ENCODE data around the gene CUTC.

CUTC gene

GRCh38 chr10:99782447-99783286 lies 50.6 kb downstream of the CUTC start, which contains the start of gene ABCC2:
ABCC2 (plus strand) TSS chr10:99782640; CDS start chr10:99782845, 205 bp downstream.
- DNase-seq (ENCODE audit: insufficient read length, low spot score) (no peak), FAIRE-seq (no peak)
- no peak for TF ChIP-seq CTCF (IDR thresholded peaks at IDR 0.05; ENCODE audit: insufficient read depth, missing control alignments)

GRCh38 chr10:99784016-99784726 lies 52.1 kb downstream of the CUTC start:
- FAIRE-seq, result no peak
- no peak for DNase-seq (ENCODE audit: insufficient read length, low spot score)
- no peak for TF ChIP-seq CTCF (IDR thresholded peaks at IDR 0.05; ENCODE audit: insufficient read depth, missing control alignments)

DNA sequence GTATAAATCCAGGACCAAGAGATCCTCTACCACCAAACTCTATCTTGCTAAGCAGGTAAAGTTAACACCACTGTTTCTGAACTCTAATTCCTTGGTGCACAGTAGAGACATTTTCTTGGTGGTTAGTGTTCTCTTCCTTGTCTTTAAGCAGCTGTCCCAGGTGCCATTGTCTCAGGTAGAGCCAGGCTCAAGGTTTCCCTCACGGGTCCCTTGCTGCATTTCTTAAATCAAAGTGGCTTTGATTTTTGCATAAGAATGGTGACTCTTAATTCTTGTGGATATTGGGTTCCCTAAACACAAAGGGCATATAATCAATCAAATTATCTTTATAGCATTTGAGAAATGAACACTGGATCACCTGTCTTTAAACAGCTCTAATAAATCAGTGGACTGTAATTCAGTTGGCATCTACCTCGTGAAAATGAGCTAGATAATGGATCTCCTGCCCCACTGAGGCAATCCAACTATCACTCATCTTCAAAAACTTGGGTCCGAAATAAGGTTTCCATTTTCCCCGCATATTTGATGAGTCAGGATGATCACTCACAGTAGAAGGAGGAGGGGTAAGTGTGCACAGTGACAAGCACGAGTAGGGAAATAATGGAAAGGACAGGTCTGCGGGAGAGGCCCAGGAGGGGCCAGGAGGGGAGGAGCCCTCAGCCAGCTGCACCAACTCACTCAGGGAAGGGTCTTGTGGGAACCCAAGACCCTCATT lies 52.9 kb downstream of the CUTC start:
- FAIRE-seq (no peak), DNase-seq (ENCODE audit: insufficient read length, low spot score) (no peak)
- TF ChIP-seq CTCF (IDR thresholded peaks at IDR 0.05; ENCODE audit: insufficient read depth, missing control alignments), result no peak

GRCh38 chr10:99785646-99786045 lies 53.6 kb downstream of the CUTC start:
- FAIRE-seq (no peak), DNase-seq (ENCODE audit: insufficient read length, low spot score) (no peak)
- no peak for TF ChIP-seq CTCF (IDR thresholded peaks at IDR 0.05; ENCODE audit: insufficient read depth, missing control alignments)

DNA sequence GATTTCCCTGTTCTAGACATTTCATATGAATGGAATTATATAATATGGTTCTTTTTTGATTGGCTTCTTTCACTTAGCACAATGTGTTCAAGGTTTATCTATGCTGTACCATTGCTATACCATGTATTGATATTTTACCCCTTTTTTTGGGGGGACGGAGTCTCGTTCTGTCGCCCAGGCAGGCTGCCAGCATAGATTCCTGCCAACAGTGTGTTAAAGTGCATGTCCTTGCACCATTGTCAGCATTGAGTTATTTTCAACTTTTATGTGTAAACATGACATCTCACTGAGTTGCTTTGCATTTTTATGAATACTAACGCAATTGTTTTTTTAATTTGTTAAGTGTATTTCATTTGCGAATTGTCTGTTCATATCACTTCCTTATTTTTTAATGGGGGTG lies 55.3 kb downstream of the CUTC start:
- FAIRE-seq (no peak), DNase-seq (ENCODE audit: insufficient read length, low spot score) (no peak)
- no peak for TF ChIP-seq CTCF (IDR thresholded peaks at IDR 0.05; ENCODE audit: insufficient read depth, missing control alignments)

GRCh38 chr10:99787782-99788445 lies 55.9 kb downstream of the CUTC start:
- no peak for TF ChIP-seq CTCF (IDR thresholded peaks at IDR 0.05; ENCODE audit: insufficient read depth, missing control alignments)

More at GRCh38 chr10:99787782-99788445, 55.9 kb downstream of the CUTC start:
- no peak for DNase-seq (ENCODE audit: insufficient read length, low spot score)
- no peak for FAIRE-seq

Measured in D721Med (cell line).